Right ventricle myocardium superior (tissue), 1 donor: Measurements from ENCODE around the gene ISG15. TPM values are rescaled to one million over a fixed set of nuclear protein-coding genes. Genes with fewer than 3 reads are reported as not detected.

ENCODE experiments used
- ATAC-seq: fragments of 200-7000 bp; cut with Tn5 transposase; one replicate; pipeline ENCODE4 v1.9.1; 2020; ENCODE audit warnings: mild to moderate bottlenecking; ENCODE audit not compliant: poor library complexity
- DNase-seq: peaks from one replicate; pipeline ENCODE4 v3.0.0-alpha.2; 2020
- intact Hi-C: fragments of 100-400 bp; cut with DNase I; formaldehyde crosslinking; loops from one replicate; pipeline ENCODE4 v1.11.2; 2022
- total RNA-seq: library from RNA; stranded (reverse); fragmentation: NEBNext Ultra II Directional; extraction: Animal tissue kit (Norgen Biotek cat#: 25700); gene quantifications from one replicate; pipeline ENCODE4 v1.2.1, GENCODE V29; 2021
- donor health status: DM: no; HTN: yes; CAD: no; lungs with severe emphysema.

Gene ISG15
- total RNA-seq, 1 donor from 2014 or later = 13.3 TPM

DNA sequence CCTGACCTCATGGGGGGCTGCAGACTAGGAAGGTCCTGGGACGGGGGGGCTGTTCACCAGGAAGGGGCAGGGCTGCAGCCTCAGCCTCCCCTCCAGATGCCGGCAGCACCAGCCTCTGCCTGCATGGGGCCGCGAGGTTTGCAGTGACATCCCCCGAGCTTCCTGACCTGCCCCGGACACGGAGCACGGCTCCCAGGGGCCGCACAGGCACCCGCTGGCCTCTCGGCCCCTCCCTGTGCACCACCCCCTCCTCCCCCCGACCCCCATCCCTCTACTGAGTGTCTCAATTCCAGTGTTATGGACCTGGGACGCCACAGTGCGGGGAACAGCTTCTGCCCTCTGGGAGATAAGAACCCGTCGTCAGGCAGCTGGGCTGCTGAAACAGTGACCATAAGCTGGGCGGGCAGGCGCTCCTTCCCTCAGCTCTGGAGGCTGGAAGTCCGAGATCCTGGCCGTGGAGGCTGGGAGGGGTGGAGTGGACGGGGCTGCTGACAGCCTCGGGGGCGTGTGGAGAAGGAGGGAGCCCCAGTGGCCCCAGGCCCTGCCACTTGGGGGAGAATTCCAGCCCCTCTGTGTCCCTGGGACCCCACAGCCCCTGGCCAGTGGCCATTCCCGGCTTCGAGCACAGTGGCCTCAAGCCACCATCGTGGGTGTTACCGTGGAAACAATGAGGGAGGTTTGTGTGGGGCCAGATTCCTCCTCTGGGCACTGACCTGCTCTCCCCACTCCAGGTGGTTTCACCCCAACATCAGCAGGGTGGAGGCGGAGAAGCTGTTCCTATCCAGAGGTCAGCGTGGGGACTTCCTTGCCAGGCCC, 49.3 kb downstream of the ISG15 start:
- ATAC-seq = no peak
- intact Hi-C loops = loop anchor here (2.0 kb wide), 1 partner anchor 78 kb away; no protein-coding TSS in a partner anchor
- no peak for DNase-seq

DNA sequence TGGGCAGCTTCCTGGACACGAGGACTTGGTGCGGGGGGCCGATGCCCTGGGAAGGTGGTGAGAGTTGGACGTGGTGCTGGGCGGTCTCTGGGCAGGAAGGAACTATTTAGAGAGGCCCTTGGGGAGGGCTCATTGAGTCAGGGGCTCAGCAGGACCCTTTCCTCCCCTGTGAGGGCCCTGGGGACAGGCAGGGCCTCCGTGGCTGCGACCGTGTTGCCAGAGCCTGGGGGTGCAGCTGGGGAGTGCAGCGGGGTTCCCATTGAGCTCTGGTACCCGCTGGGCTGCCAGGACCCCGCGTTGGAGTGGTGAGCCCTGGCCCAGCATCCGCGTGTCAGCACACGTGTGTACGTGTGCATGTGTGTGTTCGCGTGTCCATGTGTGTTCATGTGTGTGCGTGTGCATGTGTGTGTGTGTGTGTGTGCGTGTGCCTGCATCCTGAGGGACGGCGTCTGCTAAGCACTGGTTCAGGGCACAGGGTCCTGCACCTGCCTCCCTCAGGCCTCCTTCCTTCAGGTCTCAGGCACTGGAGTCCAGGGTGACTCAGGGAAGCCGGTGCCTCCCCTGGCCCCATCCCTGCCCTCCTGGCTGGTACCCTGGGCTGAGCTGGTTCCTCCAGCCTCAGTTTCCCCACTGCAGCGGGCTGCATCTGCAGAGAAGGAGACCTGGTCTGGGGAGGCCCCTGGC, 50.1 kb downstream of the ISG15 start:
- ATAC-seq = no peak

More for the DNA sequence above, 50.1 kb downstream of the ISG15 start:
- intact Hi-C loops = loop anchor here (2.0 kb wide), 1 partner anchor 79 kb away; no protein-coding TSS in a partner anchor
- no peak for DNase-seq

Other genes starting within 250 kb of the ISG15 start
- gene SAMD11, start 89.6 kb upstream of the ISG15 start, total RNA-seq = 1.5 TPM
- 42.8 TPM for gene NOC2L, start 54.2 kb upstream of the ISG15 start, total RNA-seq
- 5.6 TPM for gene KLHL17, start 52.9 kb upstream of the ISG15 start, total RNA-seq
- gene PLEKHN1, start 47.0 kb upstream of the ISG15 start, total RNA-seq = not detected
- gene PERM1, start 31.4 kb upstream of the ISG15 start, total RNA-seq = 170 TPM
- 27.4 TPM for gene HES4, start 13.4 kb upstream of the ISG15 start, total RNA-seq
- gene AGRN, start 6.6 kb downstream of the ISG15 start, total RNA-seq = 12.8 TPM
- gene RNF223, start 60.8 kb downstream of the ISG15 start, total RNA-seq = not detected
- 2.4 TPM for gene C1orf159, start 102.6 kb downstream of the ISG15 start, total RNA-seq
- gene TTLL10, start 160.4 kb downstream of the ISG15 start, total RNA-seq = 0.22 TPM
- gene TNFRSF18, start 193.1 kb downstream of the ISG15 start, total RNA-seq = 0.32 TPM
- 2.1 TPM for gene TNFRSF4, start 200.7 kb downstream of the ISG15 start, total RNA-seq
- gene SDF4, start 218.5 kb downstream of the ISG15 start, total RNA-seq = 110 TPM
- gene B3GALT6, start 218.7 kb downstream of the ISG15 start, total RNA-seq = 8.6 TPM
- gene C1QTNF12, start 233.2 kb downstream of the ISG15 start, total RNA-seq = 0.51 TPM